ENCODE results near the gene TSTD2. TPM values are rescaled to one million over a fixed set of nuclear protein-coding genes. Genes with fewer than 3 reads are reported as not detected.

TSTD2 gene
- total and polyA plus RNA-seq, 8 donors: 7.8 to 16.8 (median 10.0) TPM

GRCh38 chr9:97560851-97561250 lies 72.3 kb downstream of the TSTD2 start:
- DNase-seq: no peak

GRCh38 chr9:97560154-97560553 lies 73.0 kb downstream of the TSTD2 start:
- ATAC-seq (no peak), DNase-seq (no peak), FAIRE-seq (no peak)
- TF ChIP-seq CTCF (IDR thresholded peaks at IDR 0.05): no peak
- Histone ChIP-seq H3K4me1 (peaks cover 0 to 15% (median 7%) of the 10 kb centered on the region in 3 donors), H3K9me3 (no peaks in the 10 kb centered on the region), H3K27ac (no peak overlapping the region), H3K4me3 (no peak overlapping the region), H3K27me3 (no peaks in the 10 kb centered on the region), H3K36me3 (no peaks in the 10 kb centered on the region)
- intact Hi-C loops (cut with DNase I): no loop called here
- WGBS, 2 donors: 82 to 96% methylated on average over 6 of the region's 6 CpGs

More at GRCh38 chr9:97560851-97561250, 72.3 kb downstream of the TSTD2 start:
- TF ChIP-seq CTCF (IDR thresholded peaks at IDR 0.05): no peak
- FAIRE-seq (no peak), ATAC-seq (no peak)
- intact Hi-C loops (cut with DNase I): no loop called here
- H3K36me3 ChIP-seq: no peaks in the 10 kb centered on the region
- no peaks in the 10 kb centered on the region for H3K27me3 ChIP-seq
- no peak overlapping the region for H3K4me3 ChIP-seq
- no peak overlapping the region for H3K27ac ChIP-seq
- peaks cover 0 to 15% (median 7%) of the 10 kb centered on the region in 3 donors for H3K4me1 ChIP-seq
- H3K9me3 ChIP-seq: no peaks in the 10 kb centered on the region

GRCh38 chr9:97559111-97559514 lies 74.1 kb downstream of the TSTD2 start:
- Histone ChIP-seq H3K9me3 (no peaks in the 10 kb centered on the region), H3K4me1 (peaks cover 0 to 15% (median 7%) of the 10 kb centered on the region in 3 donors), H3K27ac (no peak overlapping the region), H3K36me3 (no peaks in the 10 kb centered on the region), H3K4me3 (no peak overlapping the region), H3K27me3 (no peaks in the 10 kb centered on the region)
- ATAC-seq: no peak
- intact Hi-C loops (cut with DNase I): no loop called here
- FAIRE-seq: no peak
- 89 to 91% methylated on average over 10 of the region's 10 CpGs for WGBS, 2 donors
- TF ChIP-seq CTCF (IDR thresholded peaks at IDR 0.05): no peak
- DNase-seq: no peak

GRCh38 chr9:97558701-97559101 lies 74.5 kb downstream of the TSTD2 start:
- no peaks in the 10 kb centered on the region for H3K27me3 ChIP-seq
- intact Hi-C loops (cut with DNase I): no loop called here
- H3K36me3 ChIP-seq: no peaks in the 10 kb centered on the region
- H3K9me3 ChIP-seq: no peaks in the 10 kb centered on the region
- WGBS, 2 donors: 88 to 90% methylated on average over 3 of the region's 3 CpGs
- TF ChIP-seq CTCF (IDR thresholded peaks at IDR 0.05): no peak
- H3K27ac ChIP-seq: no peak overlapping the region
- ATAC-seq (no peak), DNase-seq (no peak), FAIRE-seq (no peak)
- H3K4me1 ChIP-seq: peaks cover 0 to 15% (median 7%) of the 10 kb centered on the region in 3 donors
- no peak overlapping the region for H3K4me3 ChIP-seq

- no peak for TF ChIP-seq CTCF (IDR thresholded peaks at IDR 0.05)
- H3K27me3 ChIP-seq: no peaks in the 10 kb centered on the region
- H3K36me3 ChIP-seq: no peaks in the 10 kb centered on the region
- FAIRE-seq (no peak), ATAC-seq (peak; percentile 68 to 81 (median 77)), DNase-seq (peak in 4 of 6 donors; percentile 40 to 74 (median 59))
- no peaks in the 10 kb centered on the region for H3K9me3 ChIP-seq
- peaks cover 0 to 15% (median 7%) of the 10 kb centered on the region in 3 donors for H3K4me1 ChIP-seq
- H3K27ac ChIP-seq: peak overlapping the region in 3 of 4 donors; percentile 18 to 63 (median 39)
- WGBS, 2 donors: 29 to 40% methylated on average over 7 of the region's 7 CpGs
- no peak overlapping the region for H3K4me3 ChIP-seq
- intact Hi-C loops (cut with DNase I): no loop called here
These were observed 75.5 kb downstream of the TSTD2 start for GRCh38 chr9:97557606-97558095.
